ENCODE results near the gene SIN3A. TPM values are rescaled to one million over a fixed set of nuclear protein-coding genes. Genes with fewer than 3 reads are reported as not detected.

The SIN3A gene
- total and polyA plus RNA-seq, 4 donors = 6.8 to 21.9 (median 13.3) TPM

- TF ChIP-seq CTCF (IDR thresholded peaks at IDR 0.05; ENCODE audit: low read depth, low read length, missing input control) = no peak
- TF ChIP-seq HNF4A (conservative IDR thresholded peaks at IDR 0.05) = no peak
- TF ChIP-seq RXRA (IDR thresholded peaks at IDR 0.05) = no peak
- TF ChIP-seq, protein P1, sequence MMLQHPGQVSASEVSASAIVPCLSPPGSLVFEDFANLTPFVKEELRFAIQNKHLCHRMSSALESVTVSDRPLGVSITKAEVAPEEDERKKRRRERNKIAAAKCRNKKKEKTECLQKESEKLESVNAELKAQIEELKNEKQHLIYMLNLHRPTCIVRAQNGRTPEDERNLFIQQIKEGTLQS (IDR thresholded peaks at IDR 0.05) = no peak
- no peak for TF ChIP-seq HNF4G (IDR thresholded peaks at IDR 0.05)
These were observed 20.2 kb downstream of the SIN3A start (continued) for GRCh38 chr15:75431270-75431669.

GRCh38 chr15:75430259-75430658, 21.2 kb downstream of the SIN3A start:
- no peak for DNase-seq (ENCODE audit: low spot score)
- 96% methylated on average over 7 of the region's 7 CpGs for WGBS
- no peak for TF ChIP-seq SP1 (IDR thresholded peaks at IDR 0.05)
- no peak for TF ChIP-seq MAX (IDR thresholded peaks at IDR 0.05)
- TF ChIP-seq YY1 (IDR thresholded peaks at IDR 0.05) = no peak
- no peak for TF ChIP-seq ZBTB33 (IDR thresholded peaks at IDR 0.05)
- TF ChIP-seq, protein P1 (IDR thresholded peaks at IDR 0.05) = no peak
- TF ChIP-seq TAF1 (conservative IDR thresholded peaks at IDR 0.05) = no peak
- TF ChIP-seq FOXA1 (IDR thresholded peaks at IDR 0.05) = no peak
- no peak for TF ChIP-seq RXRA (IDR thresholded peaks at IDR 0.05)
- TF ChIP-seq HNF4A (conservative IDR thresholded peaks at IDR 0.05) = no peak
- TF ChIP-seq GABPA (IDR thresholded peaks at IDR 0.05 in 1 of 2, conservative IDR thresholded peaks at IDR 0.05 in 1 of 2) = no peak
- no peak for TF ChIP-seq HNF4G (IDR thresholded peaks at IDR 0.05)
- no peaks in the 10 kb centered on the region for H3K27me3 ChIP-seq (ENCODE audit: control insufficient read depth in 4 of 4, insufficient read depth in 4 of 4, low read length in 3 of 4)
- H3K4me1 ChIP-seq (ENCODE audit: control insufficient read depth in 4 of 4, insufficient read depth in 4 of 4, low read length in 3 of 4) = peaks cover 0 to 2% (median 0%) of the 10 kb centered on the region in 4 donors
- no peak overlapping the region for H3K9ac ChIP-seq (ENCODE audit: low read depth in 1 of 2, low read length in 2 of 2)
- H3K36me3 ChIP-seq (ENCODE audit: control insufficient read depth in 4 of 4, insufficient read depth in 3 of 4, low read depth in 1 of 4, low read length in 3 of 4) = peaks cover 4 to 21% (median 19%) of the 10 kb centered on the region in 4 donors
- H3K9me3 ChIP-seq (ENCODE audit: control insufficient read depth in 4 of 4, low read length in 3 of 4) = no peaks in the 10 kb centered on the region
- H3K27ac ChIP-seq (ENCODE audit: low read depth in 1 of 2, low read length in 2 of 2) = no peak overlapping the region
- no peak overlapping the region for H3K4me3 ChIP-seq (ENCODE audit: low read depth in 1 of 3, low read length in 3 of 3)

GRCh38 chr15:75428152-75428551, 23.3 kb downstream of the SIN3A start:
- H3K4me3 ChIP-seq (ENCODE audit: low read depth in 1 of 3, low read length in 3 of 3) = no peak overlapping the region
- no peak for DNase-seq (ENCODE audit: low spot score)
- H3K9ac ChIP-seq (ENCODE audit: low read depth in 1 of 2, low read length in 2 of 2) = no peak overlapping the region
- no peaks in the 10 kb centered on the region for H3K27me3 ChIP-seq (ENCODE audit: control insufficient read depth in 4 of 4, insufficient read depth in 4 of 4, low read length in 3 of 4)
- no peaks in the 10 kb centered on the region for H3K4me1 ChIP-seq (ENCODE audit: control insufficient read depth in 4 of 4, insufficient read depth in 4 of 4, low read length in 3 of 4)
- WGBS = 93% methylated on average over 3 of the region's 3 CpGs
- H3K9me3 ChIP-seq (ENCODE audit: control insufficient read depth in 4 of 4, low read length in 3 of 4) = no peaks in the 10 kb centered on the region
- no peak overlapping the region for H3K27ac ChIP-seq (ENCODE audit: low read depth in 1 of 2, low read length in 2 of 2)
- H3K36me3 ChIP-seq (ENCODE audit: control insufficient read depth in 4 of 4, insufficient read depth in 3 of 4, low read depth in 1 of 4, low read length in 3 of 4) = peaks cover 5 to 21% (median 19%) of the 10 kb centered on the region in 4 donors
- TF ChIP-seq HNF4G (IDR thresholded peaks at IDR 0.05) (no peak), YY1 (IDR thresholded peaks at IDR 0.05) (no peak), EGR1 (IDR thresholded peaks at IDR 0.05; ENCODE audit: low read depth in 2 of 2) (no peak), TAF1 (conservative IDR thresholded peaks at IDR 0.05) (no peak), MAX (IDR thresholded peaks at IDR 0.05) (no peak), SP1 (IDR thresholded peaks at IDR 0.05) (no peak), HNF4A (conservative IDR thresholded peaks at IDR 0.05) (no peak), FOXA2 (IDR thresholded peaks at IDR 0.05) (no peak), RXRA (IDR thresholded peaks at IDR 0.05) (no peak), NR2F2 (IDR thresholded peaks at IDR 0.05) (no peak), CTCF (IDR thresholded peaks at IDR 0.05; ENCODE audit: low read depth, low read length, missing input control) (no peak), RAD21 (IDR thresholded peaks at IDR 0.05) (no peak), REST (IDR thresholded peaks at IDR 0.05) (no peak), JUND (IDR thresholded peaks at IDR 0.05) (no peak)
- TF ChIP-seq, protein P1 (IDR thresholded peaks at IDR 0.05) = no peak
